GM18517 (cell line): Measurements from ENCODE around the gene VCAN.

ENCODE experiments used
- ATAC-seq: cut with Tn5 transposase; IDR thresholded peaks from one replicate; pipeline ENCODE4 v1.9.1; 2021; ENCODE audit warnings: mild to moderate bottlenecking, moderate library complexity; ENCODE audit not compliant: unreplicated experiment

Gene VCAN

DNA sequence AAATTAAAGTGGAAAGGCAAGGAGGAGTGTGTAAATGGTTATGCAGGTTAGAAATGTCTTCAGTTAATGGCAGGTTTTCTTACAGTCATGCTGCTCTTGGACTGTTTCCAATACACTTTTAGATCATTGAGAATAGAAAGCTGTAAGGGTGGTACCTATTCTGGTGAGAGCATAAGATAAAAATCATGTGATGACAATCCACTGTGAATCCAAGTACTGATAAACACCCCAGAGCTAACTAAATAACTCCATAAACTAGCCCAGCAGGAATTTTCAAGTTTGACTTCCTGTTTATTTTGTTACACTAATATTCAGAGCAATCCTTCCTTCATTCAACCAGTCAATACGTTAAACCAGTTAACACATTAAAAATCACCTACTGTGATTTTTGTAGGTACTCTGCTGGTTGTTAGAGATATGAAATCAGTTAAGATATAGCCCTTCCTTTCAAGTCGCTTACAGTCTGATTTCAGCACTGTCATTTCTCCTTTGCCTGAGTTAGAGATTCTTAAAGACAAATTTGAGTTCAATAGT lies 22.6 kb downstream of the VCAN start:
- no peak for ATAC-seq

GRCh38 chr5:83494666-83495065 lies 23.1 kb downstream of the VCAN start:
- no peak for ATAC-seq

DNA sequence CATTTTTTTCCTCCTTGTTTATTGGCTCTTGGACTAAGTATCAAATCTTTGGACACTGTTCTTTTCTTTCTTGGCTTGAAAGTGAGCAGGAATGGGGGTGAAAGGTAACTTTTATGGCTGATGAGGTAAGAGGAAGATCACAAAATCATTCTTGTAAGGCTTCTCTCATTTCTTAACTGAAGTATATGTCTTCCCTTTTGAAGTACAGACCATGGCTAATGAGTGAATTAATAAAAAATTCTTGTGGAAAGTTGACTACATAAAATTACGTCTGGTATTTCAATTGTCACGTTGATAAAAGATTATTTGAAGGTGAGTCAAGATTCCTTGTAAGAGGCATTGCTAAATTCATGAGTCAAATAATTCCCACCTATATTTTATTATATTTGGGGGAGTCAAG lies 25.1 kb downstream of the VCAN start:
- no peak for ATAC-seq

DNA sequence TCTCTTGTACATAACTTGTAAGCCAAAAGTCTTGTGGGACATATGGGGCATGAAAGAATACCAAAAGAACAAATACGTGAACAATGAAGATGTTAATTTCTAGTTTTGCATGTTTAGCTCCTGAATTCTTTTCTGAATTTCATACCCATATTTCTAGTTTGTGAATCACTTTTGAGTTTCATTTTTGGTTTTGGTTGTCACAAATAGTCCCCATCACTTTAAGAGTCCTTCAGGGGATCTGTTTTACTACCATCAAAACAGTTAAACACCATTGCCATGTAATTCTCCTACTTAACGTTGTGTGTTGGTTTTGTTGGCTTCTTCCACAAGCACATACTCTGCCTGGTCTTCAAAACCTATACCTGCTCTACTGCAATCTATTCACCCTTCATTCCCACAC lies 27.0 kb downstream of the VCAN start:
- peak; percentile 82 for ATAC-seq

DNA sequence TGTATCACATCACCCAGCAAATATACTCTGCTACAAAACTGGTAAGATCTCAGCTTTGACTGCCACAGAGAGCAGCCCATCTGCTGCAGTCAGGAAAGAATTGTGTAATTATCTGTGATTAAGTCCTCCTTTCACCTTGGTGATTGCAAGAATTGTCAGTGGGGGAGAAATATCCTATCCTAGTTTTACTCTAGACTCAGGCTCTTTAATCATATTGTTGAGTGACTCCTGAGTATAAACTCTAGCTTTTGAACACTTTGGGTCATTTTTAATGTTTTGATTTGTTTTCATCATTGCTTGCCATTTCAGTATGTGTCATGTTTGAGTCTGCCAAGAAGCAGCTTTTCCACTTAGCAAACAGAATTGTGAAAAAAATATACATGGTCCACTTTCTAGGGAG lies 32.1 kb downstream of the VCAN start:
- no peak for ATAC-seq

- no peak for ATAC-seq
Observed at GRCh38 chr5:83507431-83507830, 35.9 kb downstream of the VCAN start.

- ATAC-seq: no peak
Observed at GRCh38 chr5:83509540-83509939, 38.0 kb downstream of the VCAN start.

DNA sequence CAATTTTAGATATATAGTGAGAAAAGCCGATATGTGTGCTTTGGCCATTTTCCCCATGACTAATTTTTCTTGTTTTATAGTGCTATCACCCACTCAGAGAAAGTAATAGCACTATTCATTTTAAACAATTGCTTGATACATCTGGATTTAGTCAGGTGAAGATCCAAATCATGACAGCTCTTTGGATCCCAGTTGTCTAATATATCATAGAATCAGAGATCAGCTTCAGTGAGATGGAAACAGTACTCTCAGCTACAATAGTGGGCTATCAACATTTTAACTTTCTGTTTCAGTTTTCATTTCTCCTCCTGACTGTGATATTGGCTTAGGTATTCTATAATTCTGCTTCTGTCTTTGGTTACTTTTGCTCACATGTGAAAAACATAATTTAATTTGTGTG lies 38.7 kb downstream of the VCAN start:
- ATAC-seq: peak; percentile 97

DNA sequence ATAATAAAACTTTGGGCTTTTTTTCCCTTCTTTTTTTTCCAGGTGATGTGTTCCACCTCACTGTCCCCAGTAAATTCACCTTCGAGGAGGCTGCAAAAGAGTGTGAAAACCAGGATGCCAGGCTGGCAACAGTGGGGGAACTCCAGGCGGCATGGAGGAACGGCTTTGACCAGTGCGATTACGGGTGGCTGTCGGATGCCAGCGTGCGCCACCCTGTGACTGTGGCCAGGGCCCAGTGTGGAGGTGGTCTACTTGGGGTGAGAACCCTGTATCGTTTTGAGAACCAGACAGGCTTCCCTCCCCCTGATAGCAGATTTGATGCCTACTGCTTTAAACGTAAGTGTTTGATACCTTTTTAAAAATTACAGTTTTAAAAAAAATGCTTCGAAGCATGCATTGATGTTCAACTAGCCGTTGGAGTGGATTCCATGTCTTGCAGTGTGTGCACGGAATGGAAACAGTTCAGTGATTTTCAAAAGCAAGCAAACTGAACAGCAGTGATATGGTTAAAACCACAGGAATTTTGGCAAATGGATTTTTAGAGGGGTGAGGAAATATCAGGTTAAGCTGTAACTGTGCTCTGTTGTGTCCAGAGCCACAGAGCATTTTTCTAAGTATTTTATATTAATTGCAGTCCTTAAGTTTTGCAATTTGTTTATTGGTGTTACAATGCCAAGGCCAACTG lies 40.7 kb downstream of the VCAN start:
- ATAC-seq: no peak

DNA sequence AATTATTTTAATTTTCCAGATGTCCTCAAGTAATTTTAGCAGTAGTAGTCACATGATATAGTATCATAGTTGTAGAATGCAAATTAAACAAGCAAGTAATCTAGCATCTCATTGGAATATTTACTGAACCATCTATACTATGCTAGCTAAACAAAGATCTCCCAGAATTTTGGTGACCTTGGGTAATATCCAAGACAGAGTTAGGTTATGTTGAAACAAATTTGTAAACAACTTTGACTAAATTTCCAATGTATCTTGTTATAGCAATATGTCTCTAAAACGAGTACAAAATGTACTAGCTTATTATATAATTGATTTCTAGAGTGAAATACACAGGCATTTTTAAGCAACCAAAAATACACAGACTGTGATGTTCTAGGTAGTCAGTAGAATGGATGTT lies 41.5 kb downstream of the VCAN start:
- ATAC-seq: no peak

GRCh38 chr5:83513491-83513890 lies 41.9 kb downstream of the VCAN start:
- ATAC-seq: no peak

DNA sequence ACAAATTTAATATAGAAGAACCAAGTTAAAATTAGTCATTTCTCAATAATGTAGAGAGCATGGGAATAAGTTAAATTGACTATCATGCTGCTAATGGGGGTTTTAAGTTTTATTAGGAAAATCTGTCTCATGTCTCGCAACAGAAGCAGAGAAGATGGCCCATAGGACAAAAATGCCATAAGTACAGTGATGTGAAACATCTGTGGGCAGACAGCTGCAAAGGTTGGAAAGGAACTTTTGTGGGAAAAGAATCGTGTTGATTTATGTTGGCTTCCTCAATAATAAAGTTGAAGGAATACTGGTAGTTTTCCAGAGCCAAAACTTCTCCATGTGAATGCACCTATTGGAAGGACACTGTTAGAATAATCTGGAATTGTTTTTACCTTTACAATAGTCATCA lies 44.8 kb downstream of the VCAN start:
- ATAC-seq: no peak

DNA sequence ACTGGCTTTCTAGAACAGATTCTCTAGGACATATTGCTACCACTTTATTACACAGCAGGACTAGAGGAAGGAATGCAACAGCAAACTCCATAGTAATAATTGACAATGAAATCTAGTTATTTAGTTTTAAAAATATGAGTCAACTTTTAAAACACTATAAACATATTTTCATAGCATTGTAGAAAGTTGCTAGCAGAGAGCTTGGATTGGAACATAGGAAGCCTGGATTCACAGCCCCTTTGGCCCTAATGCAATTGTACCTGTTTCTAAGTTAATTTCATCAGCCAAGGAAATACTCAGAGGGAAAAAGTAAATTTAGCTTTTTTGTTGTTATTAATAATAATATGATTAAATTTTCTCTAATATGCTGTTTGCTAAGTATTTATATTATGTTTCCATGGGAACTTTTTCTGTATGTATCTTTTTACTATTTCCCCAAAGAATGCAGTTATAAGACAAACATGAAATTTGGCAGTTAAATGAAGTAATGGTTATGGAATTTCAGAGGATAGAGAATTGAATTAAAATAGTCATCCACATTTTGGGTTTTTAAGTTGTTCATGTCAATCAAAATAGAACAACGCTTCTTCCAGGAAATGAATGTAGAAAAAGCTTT lies 45.6 kb downstream of the VCAN start:
- ATAC-seq: no peak

DNA sequence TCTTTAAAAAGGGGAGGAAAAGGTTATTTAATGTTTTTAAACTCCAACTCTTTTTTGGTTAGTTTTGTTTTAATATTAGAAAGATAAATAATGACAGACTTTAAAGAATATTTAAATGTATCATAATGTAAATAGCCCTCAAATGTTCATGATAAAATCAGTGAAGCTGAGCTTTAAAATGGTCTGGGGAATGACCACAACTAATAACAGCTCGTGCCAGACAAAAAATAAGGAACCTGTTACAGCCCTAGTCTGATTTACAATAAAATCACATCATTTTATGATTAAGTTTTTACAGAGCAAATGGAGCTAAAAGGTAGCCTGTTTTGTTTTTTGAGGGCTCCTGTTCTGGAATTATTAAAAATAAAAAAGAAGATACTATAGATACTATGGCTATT lies 46.1 kb downstream of the VCAN start:
- ATAC-seq: no peak

DNA sequence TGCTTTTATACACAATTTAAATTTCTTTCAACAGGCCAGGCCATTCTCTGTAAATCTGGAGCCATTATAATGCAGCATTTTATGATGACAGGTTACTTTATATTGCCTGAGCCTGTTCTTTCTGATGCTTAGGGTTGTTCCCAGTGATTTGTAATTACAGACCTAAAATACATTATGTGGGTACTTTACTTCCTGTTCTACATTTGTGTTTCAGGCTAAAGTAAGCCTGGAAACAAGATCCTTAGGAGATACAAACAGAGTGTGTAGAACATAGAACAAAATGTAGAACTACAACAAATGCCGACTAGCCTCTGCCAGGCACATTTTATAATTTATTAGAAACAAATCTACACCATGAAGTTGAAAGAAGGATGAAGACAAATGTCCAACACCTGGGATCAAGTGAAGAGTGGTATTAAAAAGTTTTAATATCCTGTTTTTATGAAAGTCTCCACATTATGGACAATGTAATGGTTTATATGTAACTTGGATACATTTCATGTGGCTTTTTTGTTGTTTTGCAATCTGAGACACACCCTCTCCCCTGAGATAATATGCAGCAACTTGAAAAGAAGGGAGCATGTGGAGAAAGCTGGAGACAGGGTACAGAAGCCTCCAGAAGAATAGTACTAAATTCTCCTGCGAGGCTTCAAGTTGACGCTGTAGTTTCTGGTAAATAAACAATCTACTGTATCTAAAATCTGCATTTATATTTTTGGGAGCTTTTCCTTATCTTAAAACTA lies 46.9 kb downstream of the VCAN start:
- ATAC-seq: no peak

DNA sequence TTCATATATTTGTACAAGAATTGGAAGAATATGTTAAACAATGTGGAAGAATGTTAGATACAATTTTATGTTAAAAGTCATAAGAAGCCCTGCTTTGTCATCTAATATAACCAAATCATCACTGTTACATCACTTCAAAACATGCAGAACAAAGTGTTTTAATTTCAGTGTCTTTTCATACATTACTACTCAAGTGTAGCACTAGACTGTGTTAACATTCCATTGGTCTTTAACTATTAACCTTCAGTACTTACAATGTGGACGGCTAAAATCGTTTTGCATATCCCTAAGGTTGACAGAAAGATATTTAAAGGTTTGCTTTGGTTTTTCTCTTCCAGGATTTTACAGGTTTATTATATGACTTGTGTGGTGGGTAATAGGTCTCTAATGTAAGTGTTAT lies 50.9 kb downstream of the VCAN start:
- ATAC-seq: no peak

GRCh38 chr5:83523929-83524328 lies 52.4 kb downstream of the VCAN start:
- no peak for ATAC-seq

DNA sequence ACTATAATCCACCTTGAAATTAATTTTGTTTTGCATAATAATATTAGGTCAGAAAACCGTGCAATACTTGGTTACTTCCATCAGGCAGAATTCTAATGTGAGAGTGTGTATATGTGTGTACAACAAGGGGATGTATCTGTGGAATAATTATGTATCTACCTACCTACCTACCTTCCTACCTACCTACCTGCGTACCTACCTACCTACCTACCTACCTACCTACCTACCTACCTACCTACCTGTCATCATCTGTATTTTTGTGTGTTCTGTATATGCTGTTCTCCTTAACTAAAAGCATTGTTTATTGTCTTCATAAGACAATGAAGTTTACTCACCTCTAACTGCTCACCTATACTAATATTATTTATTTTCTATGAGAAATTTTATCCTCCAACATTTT lies 52.8 kb downstream of the VCAN start:
- ATAC-seq: no peak

GRCh38 chr5:83524991-83525390 lies 53.4 kb downstream of the VCAN start:
- ATAC-seq: no peak

- ATAC-seq: no peak
Observed at GRCh38 chr5:83526289-83526688, 54.7 kb downstream of the VCAN start.

DNA sequence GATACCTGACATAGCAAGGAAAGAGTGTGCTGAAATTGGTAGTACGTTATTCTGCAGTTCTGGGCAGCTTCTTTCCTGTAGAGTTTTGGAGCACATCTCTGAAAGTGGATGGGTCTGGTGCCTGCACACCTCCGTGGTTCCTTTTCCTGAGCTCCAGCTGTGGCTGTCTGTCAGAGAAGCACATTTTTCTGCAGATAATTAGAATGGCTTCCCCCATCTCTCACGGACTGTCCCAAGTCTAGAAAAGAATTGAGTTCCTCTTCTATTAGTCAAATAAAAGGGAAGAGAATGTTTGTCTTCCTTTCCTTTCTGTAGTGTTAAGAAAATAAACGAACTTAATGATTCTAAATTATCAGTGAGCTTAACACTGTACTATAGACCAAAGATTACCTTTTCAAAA lies 55.7 kb downstream of the VCAN start:
- ATAC-seq: no peak
